ENCODE measurements around the gene PLPP3. TPM values are rescaled to one million over a fixed set of nuclear protein-coding genes. Genes with fewer than 3 reads are reported as not detected.

The PLPP3 gene
- total RNA-seq, 1 donor from 2014 or later: 16.1 TPM

- H3K4me3 Mint-ChIP-seq (ENCODE audit: low read depth): no peak overlapping the region
- H3K36me3 Mint-ChIP-seq (ENCODE audit: insufficient read depth): peaks cover 6% of the 10 kb centered on the region
- no peaks in the 10 kb centered on the region for H3K9me3 Mint-ChIP-seq (ENCODE audit: low read depth)
- no peaks in the 10 kb centered on the region for H3K27me3 Mint-ChIP-seq
- H3K27ac Mint-ChIP-seq: no peak overlapping the region
- DNase-seq (ENCODE audit: low spot score, unreplicated experiment): no peak
- H3K4me1 Mint-ChIP-seq (ENCODE audit: low read depth): peaks cover 26% of the 10 kb centered on the region
- TF ChIP-seq CTCF (IDR thresholded peaks at IDR 0.05; ENCODE audit: unreplicated experiment): no peak
Observed at GRCh38 chr1:56535362-56535761, 44.0 kb downstream of the PLPP3 start.

GRCh38 chr1:56534130-56534651 is 45.2 kb downstream of the PLPP3 start:
- Mint-ChIP-seq H3K4me1 (ENCODE audit: low read depth) (peaks cover 20% of the 10 kb centered on the region), H3K9me3 (ENCODE audit: low read depth) (no peaks in the 10 kb centered on the region), H3K36me3 (ENCODE audit: insufficient read depth) (peaks cover 6% of the 10 kb centered on the region), H3K27me3 (no peaks in the 10 kb centered on the region), H3K27ac (no peak overlapping the region), H3K4me3 (ENCODE audit: low read depth) (no peak overlapping the region)
- TF ChIP-seq CTCF (IDR thresholded peaks at IDR 0.05; ENCODE audit: unreplicated experiment): no peak
- DNase-seq (ENCODE audit: low spot score, unreplicated experiment): no peak

- Mint-ChIP-seq H3K36me3 (ENCODE audit: insufficient read depth) (peaks cover 6% of the 10 kb centered on the region), H3K27ac (no peak overlapping the region), H3K27me3 (no peaks in the 10 kb centered on the region), H3K4me3 (ENCODE audit: low read depth) (no peak overlapping the region), H3K9me3 (ENCODE audit: low read depth) (no peaks in the 10 kb centered on the region), H3K4me1 (ENCODE audit: low read depth) (peaks cover 17% of the 10 kb centered on the region)
- TF ChIP-seq CTCF (IDR thresholded peaks at IDR 0.05; ENCODE audit: unreplicated experiment): no peak
- DNase-seq (ENCODE audit: low spot score, unreplicated experiment): no peak
Observed at GRCh38 chr1:56533621-56534020, 45.7 kb downstream of the PLPP3 start.

- Mint-ChIP-seq H3K27me3 (no peaks in the 10 kb centered on the region), H3K4me1 (ENCODE audit: low read depth) (peaks cover 13% of the 10 kb centered on the region), H3K36me3 (ENCODE audit: insufficient read depth) (peaks cover 6% of the 10 kb centered on the region), H3K4me3 (ENCODE audit: low read depth) (no peak overlapping the region), H3K9me3 (ENCODE audit: low read depth) (no peaks in the 10 kb centered on the region), H3K27ac (no peak overlapping the region)
- no peak for TF ChIP-seq CTCF (IDR thresholded peaks at IDR 0.05; ENCODE audit: unreplicated experiment)
- DNase-seq (ENCODE audit: low spot score, unreplicated experiment): no peak
Observed at GRCh38 chr1:56533197-56533596, 46.2 kb downstream of the PLPP3 start.

GRCh38 chr1:56532350-56532683 is 47.0 kb downstream of the PLPP3 start:
- Mint-ChIP-seq H3K36me3 (ENCODE audit: insufficient read depth) (peaks cover 6% of the 10 kb centered on the region), H3K4me1 (ENCODE audit: low read depth) (peaks cover 22% of the 10 kb centered on the region), H3K27me3 (no peaks in the 10 kb centered on the region), H3K9me3 (ENCODE audit: low read depth) (no peaks in the 10 kb centered on the region), H3K4me3 (ENCODE audit: low read depth) (no peak overlapping the region), H3K27ac (no peak overlapping the region)
- TF ChIP-seq CTCF (IDR thresholded peaks at IDR 0.05; ENCODE audit: unreplicated experiment): no peak
- no peak for DNase-seq (ENCODE audit: low spot score, unreplicated experiment)
